Trophoblast cell (in vitro differentiated cells and primary cell): ENCODE data around the gene TACR1.

ENCODE experiments used
- DNase-seq, 2 donors: peaks; one replicate each; pipeline ENCODE4 v3.0.0-alpha.2; 2016
- H2AFZ ChIP-seq: 2 replicates; pipeline ENCODE4 v1.6.1; 2013; ENCODE audit warnings: low read length, moderate library complexity, mild to moderate bottlenecking; ENCODE audit not compliant: insufficient read depth, poor library complexity
- H2AK5ac ChIP-seq: 2 replicates; pipeline ENCODE4 v1.6.1; 2013; ENCODE audit warnings: mild to moderate bottlenecking, low read length
- H2BK120ac ChIP-seq: 2 replicates; pipeline ENCODE4 v1.6.1; 2013; ENCODE audit warnings: low read length, mild to moderate bottlenecking, moderate library complexity; ENCODE audit not compliant: insufficient read depth, poor library complexity
- H2BK12ac ChIP-seq: 2 replicates; pipeline ENCODE4 v1.6.1; 2013; ENCODE audit warnings: mild to moderate bottlenecking, low read length, moderate library complexity
- H2BK5ac ChIP-seq: 2 replicates; pipeline ENCODE4 v1.6.1; 2013; ENCODE audit warnings: low read length, low read depth, moderate library complexity, mild to moderate bottlenecking; ENCODE audit not compliant: poor library complexity
- H3K14ac ChIP-seq: 2 replicates; pipeline ENCODE4 v1.6.1; 2013; ENCODE audit warnings: mild to moderate bottlenecking, low read length
- H3K18ac ChIP-seq: 2 replicates; pipeline ENCODE4 v1.6.1; 2013; ENCODE audit warnings: mild to moderate bottlenecking, low read length
- H3K23ac ChIP-seq: 2 replicates; pipeline ENCODE4 v1.6.1; 2013; ENCODE audit warnings: low read length
- H3K27ac ChIP-seq: 2 replicates; pipeline ENCODE4 v1.5.1; 2013; ENCODE audit warnings: low read depth, mild to moderate bottlenecking, inconsistent platforms, low read length, moderate library complexity
- H3K27me3 ChIP-seq: 2 replicates; pipeline ENCODE4 v1.6.1; 2013; ENCODE audit warnings: inconsistent platforms, mild to moderate bottlenecking, low read length, moderate library complexity; ENCODE audit not compliant: insufficient read depth
- H3K36me3 ChIP-seq, 2 experiments: 1 replicate in 1 of 2; 2 replicates in 1 of 2; pipeline ENCODE4 v1.6.1; 2013; ENCODE audit warnings: low read length in 2 of 2, mild to moderate bottlenecking in 2 of 2, moderate library complexity in 1 of 2; ENCODE audit not compliant: insufficient read depth in 2 of 2, control insufficient read depth in 1 of 2
- H3K4ac ChIP-seq: 2 replicates; pipeline ENCODE4 v1.6.1; 2013; ENCODE audit warnings: low read depth, mild to moderate bottlenecking, low read length, moderate library complexity
- H3K4me1 ChIP-seq, 2 experiments: 1 replicate in 1 of 2; 2 replicates in 1 of 2; pipeline ENCODE4 v1.6.1; 2013; ENCODE audit warnings: low read length in 2 of 2, mild to moderate bottlenecking in 2 of 2, moderate library complexity in 1 of 2; ENCODE audit not compliant: insufficient read depth in 2 of 2, control insufficient read depth in 1 of 2
- H3K4me2 ChIP-seq: 2 replicates; pipeline ENCODE4 v1.6.1; 2013; ENCODE audit warnings: inconsistent platforms, mild to moderate bottlenecking, low read length, moderate library complexity
- H3K4me3 ChIP-seq: 2 replicates; pipeline ENCODE4 v1.5.1; 2013; ENCODE audit warnings: mild to moderate bottlenecking, low read depth, low read length, inconsistent platforms
- H3K79me1 ChIP-seq: one replicate; pipeline ENCODE4 v1.6.1; 2013; ENCODE audit warnings: low read length
- H3K79me2 ChIP-seq: 2 replicates; pipeline ENCODE4 v1.6.1; 2013; ENCODE audit warnings: low read length, mild to moderate bottlenecking; ENCODE audit not compliant: control insufficient read depth, insufficient read depth, poor library complexity
- H3K9ac ChIP-seq: 2 replicates; pipeline ENCODE4 v1.6.1; 2013; ENCODE audit warnings: mild to moderate bottlenecking, low read length
- H3K9me3 ChIP-seq: 2 replicates; pipeline ENCODE4 v1.6.1; 2013; ENCODE audit warnings: low read depth, mild to moderate bottlenecking, control low read depth, inconsistent platforms, low read length; ENCODE audit not compliant: insufficient read depth
- H4K12ac ChIP-seq: 2 replicates; pipeline ENCODE4 v1.6.1; 2013; ENCODE audit warnings: low read depth, mild to moderate bottlenecking, low read length, moderate library complexity
- H4K8ac ChIP-seq: 2 replicates; pipeline ENCODE4 v1.6.1; 2013; ENCODE audit warnings: low read depth, mild to moderate bottlenecking, low read length, moderate library complexity
- H4K91ac ChIP-seq: one replicate; pipeline ENCODE4 v1.6.1; 2013; ENCODE audit warnings: low read depth, mild to moderate bottlenecking, low read length, moderate library complexity
- WGBS: extraction: QIAGEN DNeasy Blood & Tissue Kit; methylation state at CpG from one replicate; pipeline ENCODE4 v1.1.7; 2013; ENCODE audit warnings: missing lambda C conversion rate; ENCODE audit not compliant: insufficient read length, insufficient coverage; ENCODE audit errors: extremely low coverage; 5-methylcytosine and 5-hydroxymethylcytosine counted together

TACR1 gene

GRCh38 chr2:75170889-75171288 is 28.4 kb downstream of the TACR1 start:
- Histone ChIP-seq H2AFZ (no peak overlapping the region), H3K9me3 (no peaks in the 10 kb centered on the region), H3K18ac (no peak overlapping the region), H3K36me3 (no peaks in the 10 kb centered on the region), H3K4ac (no peak overlapping the region), H3K4me1 (peaks cover 0 to 2% of the 10 kb centered on the region in 2 experiments), H2AK5ac (no peak overlapping the region), H4K8ac (no peak overlapping the region), H3K4me3 (no peak overlapping the region), H3K27me3 (no peaks in the 10 kb centered on the region), H3K27ac (no peak overlapping the region), H4K12ac (no peak overlapping the region), H3K79me1 (no peaks in the 10 kb centered on the region), H2BK12ac (no peak overlapping the region), H2BK120ac (no peak overlapping the region), H3K79me2 (no peaks in the 10 kb centered on the region), H3K9ac (no peak overlapping the region), H3K14ac (no peak overlapping the region), H3K4me2 (no peak overlapping the region), H4K91ac (no peak overlapping the region), H3K23ac (no peak overlapping the region), H2BK5ac (no peak overlapping the region)
- no CpG with 5 or more reads among the region's 2 CpGs for WGBS
- no peak for DNase-seq

DNA sequence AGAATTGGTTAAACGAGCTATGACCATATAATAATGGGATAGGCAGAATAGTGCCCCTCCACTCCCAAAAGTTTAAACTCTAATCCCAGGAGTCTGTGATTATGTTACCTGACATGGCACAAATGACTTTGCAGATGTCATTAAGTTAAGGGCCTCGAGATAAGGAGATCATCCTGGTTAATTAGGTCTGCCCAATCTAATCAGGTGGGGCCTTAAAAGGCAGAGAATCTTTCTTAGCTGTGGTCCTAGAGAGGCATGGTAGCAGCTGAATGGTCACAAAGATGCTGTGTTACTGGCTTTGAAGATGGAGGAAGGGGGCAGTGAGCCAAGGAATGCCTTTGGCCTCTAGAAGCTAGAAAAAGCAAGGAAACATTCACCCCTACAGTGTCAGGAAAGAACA is 31.1 kb downstream of the TACR1 start:
- no peak overlapping the region for H2BK5ac ChIP-seq
- H3K23ac ChIP-seq = no peak overlapping the region

DNA sequence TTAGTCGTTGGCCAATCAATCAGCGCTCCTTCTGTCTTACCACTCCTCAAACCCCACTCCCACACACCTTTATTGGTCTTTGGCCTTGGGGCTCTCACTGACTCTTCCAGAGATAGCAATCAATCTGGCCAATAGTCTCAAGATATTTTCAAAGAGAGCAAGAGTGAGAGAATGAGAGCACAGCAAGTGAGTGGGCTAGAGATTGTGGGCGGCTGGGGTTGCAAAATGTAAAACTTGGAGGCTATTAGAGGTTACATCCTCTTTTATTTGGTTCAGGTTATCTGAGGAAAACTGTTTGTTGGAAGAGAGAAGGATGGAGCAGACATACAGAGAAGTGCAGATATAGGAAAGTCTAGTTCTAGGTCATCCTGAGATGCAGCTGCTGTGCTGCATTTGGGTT is 32.8 kb downstream of the TACR1 start:
- no peak overlapping the region for H3K9ac ChIP-seq
- H2BK12ac ChIP-seq = no peak overlapping the region
- H3K18ac ChIP-seq = no peak overlapping the region
- H3K23ac ChIP-seq = no peak overlapping the region
- no peak for DNase-seq
- H3K9me3 ChIP-seq = no peaks in the 10 kb centered on the region
- H3K14ac ChIP-seq = no peak overlapping the region
- no peak overlapping the region for H4K12ac ChIP-seq
- WGBS = no CpG with 5 or more reads among the region's 3 CpGs
- no peak overlapping the region for H4K8ac ChIP-seq
- H4K91ac ChIP-seq = no peak overlapping the region
- H3K27ac ChIP-seq = no peak overlapping the region
- H3K4me2 ChIP-seq = no peak overlapping the region
- no peak overlapping the region for H2BK5ac ChIP-seq
- peaks cover 0 to 2% of the 10 kb centered on the region in 2 experiments for H3K4me1 ChIP-seq
- no peak overlapping the region for H2BK120ac ChIP-seq
- no peak overlapping the region for H3K4me3 ChIP-seq
- no peaks in the 10 kb centered on the region for H3K36me3 ChIP-seq
- H3K4ac ChIP-seq = no peak overlapping the region
- no peaks in the 10 kb centered on the region for H3K79me2 ChIP-seq
- no peaks in the 10 kb centered on the region for H3K79me1 ChIP-seq
- H2AFZ ChIP-seq = no peak overlapping the region
- H3K27me3 ChIP-seq = no peaks in the 10 kb centered on the region
- H2AK5ac ChIP-seq = no peak overlapping the region

More for the DNA sequence above, 31.1 kb downstream of the TACR1 start:
- Histone ChIP-seq H4K12ac (no peak overlapping the region), H3K9ac (no peak overlapping the region), H3K14ac (no peak overlapping the region), H4K8ac (no peak overlapping the region), H2AFZ (no peak overlapping the region), H3K36me3 (no peaks in the 10 kb centered on the region), H2BK12ac (no peak overlapping the region), H2AK5ac (no peak overlapping the region), H3K9me3 (no peaks in the 10 kb centered on the region), H3K27ac (no peak overlapping the region), H3K4ac (no peak overlapping the region), H3K4me1 (peaks cover 0 to 2% of the 10 kb centered on the region in 2 experiments), H3K18ac (no peak overlapping the region), H3K79me1 (no peaks in the 10 kb centered on the region), H4K91ac (no peak overlapping the region), H3K27me3 (no peaks in the 10 kb centered on the region), H3K4me3 (no peak overlapping the region), H3K79me2 (no peaks in the 10 kb centered on the region), H3K4me2 (no peak overlapping the region), H2BK120ac (no peak overlapping the region)
- no peak for DNase-seq
- no CpG with 5 or more reads among the region's 2 CpGs for WGBS

DNA sequence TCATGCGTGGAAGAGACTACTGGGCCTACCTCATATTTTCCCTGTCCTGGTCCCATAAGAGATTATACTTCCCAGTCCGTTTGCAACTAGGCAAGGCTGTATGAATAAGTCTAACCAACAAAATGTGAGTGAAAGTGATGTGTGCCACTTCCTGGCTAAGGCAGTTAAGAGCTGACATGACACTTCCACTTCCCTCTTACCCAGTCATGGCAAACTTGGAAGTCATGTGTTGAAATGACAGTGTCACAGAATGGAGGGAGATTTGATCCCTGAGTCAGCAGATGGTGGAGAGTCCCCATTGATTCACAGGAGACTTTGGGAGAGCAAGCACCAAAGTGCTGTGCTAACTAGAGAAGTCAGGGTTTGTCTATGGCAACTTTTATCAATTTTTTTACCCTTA is 36.4 kb downstream of the TACR1 start:
- Histone ChIP-seq H3K79me2 (no peaks in the 10 kb centered on the region), H2AFZ (no peak overlapping the region), H4K91ac (no peak overlapping the region), H2BK12ac (no peak overlapping the region), H3K4me3 (no peak overlapping the region), H4K8ac (no peak overlapping the region), H3K79me1 (no peaks in the 10 kb centered on the region), H2BK120ac (no peak overlapping the region), H2AK5ac (no peak overlapping the region), H2BK5ac (no peak overlapping the region), H3K23ac (no peak overlapping the region), H3K4me1 (peaks cover 0 to 2% of the 10 kb centered on the region in 2 experiments), H3K9ac (no peak overlapping the region), H3K14ac (no peak overlapping the region), H3K27me3 (no peaks in the 10 kb centered on the region), H3K36me3 (no peaks in the 10 kb centered on the region), H3K9me3 (no peaks in the 10 kb centered on the region), H3K27ac (no peak overlapping the region), H3K4me2 (no peak overlapping the region), H3K18ac (no peak overlapping the region), H4K12ac (no peak overlapping the region), H3K4ac (no peak overlapping the region)
- WGBS = no CpG with 5 or more reads among the region's 2 CpGs
- DNase-seq = no peak
